ENCODE data around the gene GUK1. TPM values are rescaled to one million over a fixed set of nuclear protein-coding genes. Genes with fewer than 3 reads are reported as not detected.

The GUK1 gene
- polyA plus RNA-seq, 1 donor from 2014 or later, result 502 TPM

DNA sequence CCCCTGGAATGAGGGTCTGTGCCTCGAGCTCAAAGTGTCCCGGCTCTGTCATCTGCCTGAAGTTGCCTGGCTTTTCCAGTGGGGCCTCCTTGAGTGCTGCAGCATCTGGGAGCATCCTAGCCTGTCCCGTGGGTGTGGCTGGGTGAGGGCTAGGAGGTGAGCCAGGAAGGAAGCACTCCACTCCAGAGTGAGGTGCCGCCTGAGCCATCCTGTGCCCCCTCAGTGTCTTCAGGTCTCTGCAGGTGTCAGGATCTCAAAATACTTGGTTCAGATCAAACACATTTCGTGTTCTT, 37.0 kb downstream of the GUK1 start:
- Histone ChIP-seq H3K9me3 (ENCODE audit: low read length) (no peaks in the 10 kb centered on the region), H3K27ac (ENCODE audit: low read length) (no peak overlapping the region), H3K4me2 (ENCODE audit: low read length) (no peak overlapping the region), H4K20me1 (ENCODE audit: insufficient read depth) (no peaks in the 10 kb centered on the region), H3K79me2 (replicated peaks; ENCODE audit: insufficient read depth, low read length) (no peaks in the 10 kb centered on the region), H3K27me3 (ENCODE audit: insufficient read depth, low read depth, low read length) (no peaks in the 10 kb centered on the region), H2AFZ (ENCODE audit: low read depth, low read length) (no peak overlapping the region), H3K9me2 (ENCODE audit: insufficient read depth, low read length) (no peaks in the 10 kb centered on the region), H3F3A (ENCODE audit: insufficient read depth, low read length, poor library complexity, severe bottlenecking) (no peaks in the 10 kb centered on the region), H3K4me3 (ENCODE audit: low read length) (no peak overlapping the region), H3K36me3 (ENCODE audit: insufficient read depth, low read length) (no peaks in the 10 kb centered on the region), H3K9ac (ENCODE audit: low read length) (no peak overlapping the region)
- no peak for TF ChIP-seq SMC3 (conservative IDR thresholded peaks at IDR 0.05; ENCODE audit: poor library complexity)
- no peak for TF ChIP-seq POLR2AphosphoS5 (IDR thresholded peaks at IDR 0.05)
- TF ChIP-seq EP300 (conservative IDR thresholded peaks at IDR 0.05; ENCODE audit: poor library complexity, severe bottlenecking), result no peak
- TF ChIP-seq, protein P1, sequence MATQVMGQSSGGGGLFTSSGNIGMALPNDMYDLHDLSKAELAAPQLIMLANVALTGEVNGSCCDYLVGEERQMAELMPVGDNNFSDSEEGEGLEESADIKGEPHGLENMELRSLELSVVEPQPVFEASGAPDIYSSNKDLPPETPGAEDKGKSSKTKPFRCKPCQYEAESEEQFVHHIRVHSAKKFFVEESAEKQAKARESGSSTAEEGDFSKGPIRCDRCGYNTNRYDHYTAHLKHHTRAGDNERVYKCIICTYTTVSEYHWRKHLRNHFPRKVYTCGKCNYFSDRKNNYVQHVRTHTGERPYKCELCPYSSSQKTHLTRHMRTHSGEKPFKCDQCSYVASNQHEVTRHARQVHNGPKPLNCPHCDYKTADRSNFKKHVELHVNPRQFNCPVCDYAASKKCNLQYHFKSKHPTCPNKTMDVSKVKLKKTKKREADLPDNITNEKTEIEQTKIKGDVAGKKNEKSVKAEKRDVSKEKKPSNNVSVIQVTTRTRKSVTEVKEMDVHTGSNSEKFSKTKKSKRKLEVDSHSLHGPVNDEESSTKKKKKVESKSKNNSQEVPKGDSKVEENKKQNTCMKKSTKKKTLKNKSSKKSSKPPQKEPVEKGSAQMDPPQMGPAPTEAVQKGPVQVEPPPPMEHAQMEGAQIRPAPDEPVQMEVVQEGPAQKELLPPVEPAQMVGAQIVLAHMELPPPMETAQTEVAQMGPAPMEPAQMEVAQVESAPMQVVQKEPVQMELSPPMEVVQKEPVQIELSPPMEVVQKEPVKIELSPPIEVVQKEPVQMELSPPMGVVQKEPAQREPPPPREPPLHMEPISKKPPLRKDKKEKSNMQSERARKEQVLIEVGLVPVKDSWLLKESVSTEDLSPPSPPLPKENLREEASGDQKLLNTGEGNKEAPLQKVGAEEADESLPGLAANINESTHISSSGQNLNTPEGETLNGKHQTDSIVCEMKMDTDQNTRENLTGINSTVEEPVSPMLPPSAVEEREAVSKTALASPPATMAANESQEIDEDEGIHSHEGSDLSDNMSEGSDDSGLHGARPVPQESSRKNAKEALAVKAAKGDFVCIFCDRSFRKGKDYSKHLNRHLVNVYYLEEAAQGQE (IDR thresholded peaks at IDR 0.05; ENCODE audit: borderline replicate concordance), result no peak
- TF ChIP-seq EZH2 (IDR thresholded peaks at IDR 0.05; ENCODE audit: borderline replicate concordance, insufficient read depth, low read length, poor library complexity, severe bottlenecking), result no peak
- no peak for TF ChIP-seq TAF1 (IDR thresholded peaks at IDR 0.05; ENCODE audit: low read depth)
- TF ChIP-seq, protein P2, sequence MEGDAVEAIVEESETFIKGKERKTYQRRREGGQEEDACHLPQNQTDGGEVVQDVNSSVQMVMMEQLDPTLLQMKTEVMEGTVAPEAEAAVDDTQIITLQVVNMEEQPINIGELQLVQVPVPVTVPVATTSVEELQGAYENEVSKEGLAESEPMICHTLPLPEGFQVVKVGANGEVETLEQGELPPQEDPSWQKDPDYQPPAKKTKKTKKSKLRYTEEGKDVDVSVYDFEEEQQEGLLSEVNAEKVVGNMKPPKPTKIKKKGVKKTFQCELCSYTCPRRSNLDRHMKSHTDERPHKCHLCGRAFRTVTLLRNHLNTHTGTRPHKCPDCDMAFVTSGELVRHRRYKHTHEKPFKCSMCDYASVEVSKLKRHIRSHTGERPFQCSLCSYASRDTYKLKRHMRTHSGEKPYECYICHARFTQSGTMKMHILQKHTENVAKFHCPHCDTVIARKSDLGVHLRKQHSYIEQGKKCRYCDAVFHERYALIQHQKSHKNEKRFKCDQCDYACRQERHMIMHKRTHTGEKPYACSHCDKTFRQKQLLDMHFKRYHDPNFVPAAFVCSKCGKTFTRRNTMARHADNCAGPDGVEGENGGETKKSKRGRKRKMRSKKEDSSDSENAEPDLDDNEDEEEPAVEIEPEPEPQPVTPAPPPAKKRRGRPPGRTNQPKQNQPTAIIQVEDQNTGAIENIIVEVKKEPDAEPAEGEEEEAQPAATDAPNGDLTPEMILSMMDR (IDR thresholded peaks at IDR 0.05; ENCODE audit: poor library complexity, severe bottlenecking), result no peak
- TF ChIP-seq RAD21 (conservative IDR thresholded peaks at IDR 0.05), result no peak
- TF ChIP-seq MXI1 (conservative IDR thresholded peaks at IDR 0.05; ENCODE audit: poor library complexity, severe bottlenecking), result no peak

DNA sequence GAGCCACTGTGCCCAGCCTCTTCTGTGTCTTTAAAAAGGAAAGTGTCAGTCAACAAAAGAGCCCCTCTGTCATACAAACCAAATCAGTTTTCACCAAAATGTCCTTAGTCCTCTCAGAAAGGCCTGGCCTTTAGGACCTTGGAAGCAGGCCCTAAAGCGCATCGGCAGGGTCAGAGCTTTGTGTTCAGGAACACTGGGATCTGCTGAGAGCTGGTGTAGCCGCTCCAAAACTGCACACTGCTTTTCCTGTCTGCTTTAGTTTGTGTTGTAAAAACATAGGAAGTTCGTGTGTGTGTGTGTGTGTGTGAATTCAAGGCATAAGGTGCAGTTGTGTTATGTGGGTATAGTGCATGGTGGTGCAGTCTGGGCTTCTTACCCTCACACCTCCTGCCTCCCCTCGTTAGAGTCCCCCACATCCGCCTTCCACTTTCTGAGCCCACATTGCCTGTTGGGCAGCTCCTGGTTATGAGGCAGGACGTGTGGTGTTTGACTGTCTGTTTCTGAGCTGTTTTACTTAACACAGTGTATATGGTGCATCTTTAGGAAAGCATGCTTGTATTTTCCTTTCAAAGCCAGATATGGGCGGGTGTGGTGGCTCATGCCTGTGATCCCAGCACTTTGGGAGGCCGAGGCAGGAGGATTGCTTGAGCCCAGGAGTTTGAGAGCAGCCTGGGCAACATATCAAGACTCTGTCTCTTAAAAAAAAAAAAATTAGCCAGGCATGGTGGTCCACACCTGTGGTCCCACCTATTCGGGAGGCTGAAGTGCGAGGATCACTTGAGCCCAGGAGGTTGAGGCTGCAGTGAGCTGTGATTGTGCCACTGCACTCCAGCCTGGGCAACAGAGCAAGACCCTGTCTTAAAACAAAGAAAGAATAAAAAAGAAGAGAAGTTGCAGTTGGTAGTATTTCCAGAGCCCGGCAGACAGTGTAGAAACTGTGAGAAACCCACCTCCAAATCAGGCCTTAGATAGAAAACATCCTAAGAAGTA, 37.9 kb downstream of the GUK1 start:
- Histone ChIP-seq H3K4me2 (ENCODE audit: low read length) (no peak overlapping the region), H2AFZ (ENCODE audit: low read depth, low read length) (no peak overlapping the region), H3K4me3 (ENCODE audit: low read length) (no peak overlapping the region), H3K36me3 (ENCODE audit: insufficient read depth, low read length) (no peaks in the 10 kb centered on the region), H3F3A (ENCODE audit: insufficient read depth, low read length, poor library complexity, severe bottlenecking) (no peaks in the 10 kb centered on the region), H3K9me3 (ENCODE audit: low read length) (no peaks in the 10 kb centered on the region), H3K9ac (ENCODE audit: low read length) (no peak overlapping the region), H3K79me2 (replicated peaks; ENCODE audit: insufficient read depth, low read length) (no peaks in the 10 kb centered on the region), H3K9me2 (ENCODE audit: insufficient read depth, low read length) (no peaks in the 10 kb centered on the region), H3K27me3 (ENCODE audit: insufficient read depth, low read depth, low read length) (no peaks in the 10 kb centered on the region), H3K27ac (ENCODE audit: low read length) (no peak overlapping the region), H4K20me1 (ENCODE audit: insufficient read depth) (no peaks in the 10 kb centered on the region)
- TF ChIP-seq, protein P1 (IDR thresholded peaks at IDR 0.05; ENCODE audit: borderline replicate concordance), result no peak
- TF ChIP-seq, protein P2 (IDR thresholded peaks at IDR 0.05; ENCODE audit: poor library complexity, severe bottlenecking), result no peak
- TF ChIP-seq EP300 (conservative IDR thresholded peaks at IDR 0.05; ENCODE audit: poor library complexity, severe bottlenecking) (no peak), MXI1 (conservative IDR thresholded peaks at IDR 0.05; ENCODE audit: poor library complexity, severe bottlenecking) (no peak), POLR2AphosphoS5 (IDR thresholded peaks at IDR 0.05) (no peak), SMC3 (conservative IDR thresholded peaks at IDR 0.05; ENCODE audit: poor library complexity) (no peak), RAD21 (conservative IDR thresholded peaks at IDR 0.05) (no peak)
